SK-N-SH treated with all-trans-retinoic acid at 6 μM for 48 hours (cell line): Measurements from ENCODE around the gene GRK6.

Experiments
- ATAC-seq: fragments of 200-7000 bp; cut with Tn5 transposase; 3 replicates; pipeline ENCODE4 v1.9.1; 2020; ENCODE audit warnings: mild to moderate bottlenecking, moderate library complexity
- ARNTL ChIP-seq: fragments of 450-650 bp; formaldehyde crosslinking; IDR thresholded peaks from 2 replicates; pipeline ENCODE4 v1.5.0; 2020; ENCODE audit warnings: low read depth, mild to moderate bottlenecking, moderate library complexity, borderline replicate concordance
- BACH2 ChIP-seq: fragments of 250-450 bp; sonication (Bioruptor Pico); IDR thresholded peaks from 2 replicates; pipeline ENCODE4 v1.9.0; 2021; ENCODE audit warnings: mild to moderate bottlenecking, borderline replicate concordance
- CSDC2 ChIP-seq: fragments of 250-450 bp; sonication (Bioruptor Pico); IDR thresholded peaks from 2 replicates; pipeline ENCODE4 v1.5.0; 2020; ENCODE audit warnings: mild to moderate bottlenecking, moderate library complexity
- CSRNP3 ChIP-seq: fragments of 250-450 bp; sonication (Bioruptor Pico); IDR thresholded peaks from 2 replicates; pipeline ENCODE4 v1.5.1; 2021; ENCODE audit warnings: mild to moderate bottlenecking, moderate library complexity
- ESRRG ChIP-seq: fragments of 250-450 bp; sonication (Bioruptor Pico); IDR thresholded peaks from 2 replicates; pipeline ENCODE4 v1.6.1; 2021; ENCODE audit warnings: mild to moderate bottlenecking
- ISL1 ChIP-seq: fragments of 250-450 bp; sonication (Bioruptor Pico); IDR thresholded peaks from 2 replicates; pipeline ENCODE4 v2.1.2; 2022; ENCODE audit warnings: mild to moderate bottlenecking, moderate library complexity
- OSR1 ChIP-seq: fragments of 250-450 bp; sonication (Bioruptor Pico); IDR thresholded peaks from 2 replicates; pipeline ENCODE4 v1.8.0; 2022; ENCODE audit warnings: moderate library complexity, mild to moderate bottlenecking, inconsistent platforms
- PATZ1 ChIP-seq: fragments of 250-450 bp; sonication (Bioruptor Pico); IDR thresholded peaks from 2 replicates; pipeline ENCODE4 v1.8.0; 2020; ENCODE audit warnings: mild to moderate bottlenecking, moderate library complexity, borderline replicate concordance
- PPARA ChIP-seq: fragments of 250-450 bp; sonication (Bioruptor Pico); IDR thresholded peaks from 2 replicates; pipeline ENCODE4 v1.5.0; 2020; ENCODE audit warnings: mild to moderate bottlenecking, borderline replicate concordance
- SNAI2 ChIP-seq: fragments of 250-450 bp; sonication (Bioruptor Pico); IDR thresholded peaks from 2 replicates; pipeline ENCODE4 v1.5.0; 2020; ENCODE audit warnings: mild to moderate bottlenecking, moderate library complexity
- TCF4 ChIP-seq: fragments of 250-450 bp; sonication (Bioruptor Pico); IDR thresholded peaks from 2 replicates; pipeline ENCODE4 v1.8.0; 2021; ENCODE audit warnings: mild to moderate bottlenecking, moderate library complexity, borderline replicate concordance
- TSHZ2 ChIP-seq: fragments of 250-450 bp; sonication (Bioruptor Pico); IDR thresholded peaks from 2 replicates; pipeline ENCODE4 v1.5.0; 2020; ENCODE audit warnings: mild to moderate bottlenecking, moderate library complexity
- ZFP3 ChIP-seq: fragments of 250-450 bp; sonication (Bioruptor Pico); IDR thresholded peaks from 2 replicates; pipeline ENCODE4 v1.5.0; 2020; ENCODE audit warnings: mild to moderate bottlenecking, moderate library complexity
- ZFP30 ChIP-seq: fragments of 450-650 bp; formaldehyde crosslinking; IDR thresholded peaks from 2 replicates; pipeline ENCODE4 v1.5.0; 2022; ENCODE audit warnings: mild to moderate bottlenecking, moderate library complexity
- ZNF565 ChIP-seq: fragments of 450-650 bp; formaldehyde crosslinking; conservative IDR thresholded peaks from 2 replicates; pipeline ENCODE4 v1.5.0; 2020; ENCODE audit warnings: low read depth, mild to moderate bottlenecking, moderate library complexity
- ZNF70 ChIP-seq: fragments of 450-650 bp; formaldehyde crosslinking; IDR thresholded peaks from 2 replicates; pipeline ENCODE4 v1.5.0; 2020; ENCODE audit warnings: mild to moderate bottlenecking, moderate library complexity
- ZNF8 ChIP-seq: fragments of 450-650 bp; formaldehyde crosslinking; IDR thresholded peaks from 2 replicates; pipeline ENCODE4 v1.5.0; 2020; ENCODE audit warnings: mild to moderate bottlenecking, moderate library complexity

GRK6 gene

GRCh38 chr5:177447611-177448243, 21.3 kb downstream of the GRK6 start:
- peak; percentile 74 for ATAC-seq
- TF ChIP-seq PATZ1 (CRISPR knock-in tag) (0 out of 2 replicates have a peak, but pooled peaks have one; percentile 40), TSHZ2 (no peak)

GRCh38 chr5:177448244-177448950, 21.9 kb downstream of the GRK6 start:
- no peak for TF ChIP-seq ISL1 (CRISPR knock-in tag)
- 0 out of 2 replicates have a peak, but pooled peaks have one; percentile 10 for TF ChIP-seq ZFP3 (CRISPR knock-in tag)
- TF ChIP-seq ZFP30 (CRISPR knock-in tag) = no peak
- 0 out of 2 replicates have a peak, but pooled peaks have one; percentile 8 for TF ChIP-seq SNAI2
- no peak for ATAC-seq

- no peak for TF ChIP-seq BACH2
- TF ChIP-seq TCF4 (CRISPR knock-in tag) = no peak
- no peak for TF ChIP-seq ISL1 (CRISPR knock-in tag)
- no peak for TF ChIP-seq TSHZ2
- TF ChIP-seq ESRRG = no peak
- no peak for TF ChIP-seq ZNF565 (CRISPR knock-in tag)
- TF ChIP-seq ZNF8 (CRISPR knock-in tag) = no peak
- TF ChIP-seq ARNTL = no peak
- TF ChIP-seq, all 23 proteins: peak for 0
- no peak for ATAC-seq
Observed at GRCh38 chr5:177449140-177450061, 22.9 kb downstream of the GRK6 start.

- ATAC-seq = no peak
- TF ChIP-seq SNAI2 (no peak), PATZ1 (CRISPR knock-in tag) (no peak), ARNTL (no peak), OSR1 (CRISPR knock-in tag) (no peak), CSRNP3 (no peak), ISL1 (CRISPR knock-in tag) (no peak), TCF4 (CRISPR knock-in tag) (no peak), BACH2 (no peak), ZFP30 (CRISPR knock-in tag) (no peak), CSDC2 (no peak), PPARA (CRISPR knock-in tag) (no peak), ZNF70 (CRISPR knock-in tag) (no peak)
Observed at GRCh38 chr5:177450667-177451424, 24.4 kb downstream of the GRK6 start.
